22Rv1 (cell line): Measurements from ENCODE around the gene MSLN.

Source experiments
- H3K27ac ChIP-seq: fragments of 450-650 bp; 2 replicates; pipeline ENCODE4 v1.5.1; 2017
- ZFX ChIP-seq: fragments of 450-650 bp; IDR thresholded peaks from 2 replicates; pipeline ENCODE4 v1.6.1; 2017; ENCODE audit warnings: antibody characterized with exemption, borderline replicate concordance
- TF ChIP-seq, protein P1 (sequence below): fragments of 450-650 bp; IDR thresholded peaks from 2 replicates; pipeline ENCODE4 v1.5.1; 2017; ENCODE audit warnings: mild to moderate bottlenecking

MSLN gene

DNA sequence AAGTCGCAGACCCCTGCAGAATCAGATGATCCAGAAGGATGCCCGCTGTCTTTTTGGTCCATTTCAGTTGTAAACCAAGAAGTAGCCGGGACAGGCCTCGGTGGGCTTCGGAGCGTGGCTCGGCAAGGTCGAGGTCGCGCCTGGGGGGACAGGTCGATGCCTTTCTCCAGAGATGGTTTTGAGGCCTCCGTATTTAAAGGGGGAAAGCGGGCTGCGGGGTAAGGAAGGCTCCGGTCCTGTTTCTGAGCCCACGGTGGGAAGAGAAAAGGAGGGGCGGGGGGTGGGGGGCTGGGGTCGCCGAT is 47.5 kb downstream of the MSLN start:
- peak overlapping the region; percentile 87; the same call in 1 of the 2 replicates for H3K27ac ChIP-seq
- TF ChIP-seq, protein P1, sequence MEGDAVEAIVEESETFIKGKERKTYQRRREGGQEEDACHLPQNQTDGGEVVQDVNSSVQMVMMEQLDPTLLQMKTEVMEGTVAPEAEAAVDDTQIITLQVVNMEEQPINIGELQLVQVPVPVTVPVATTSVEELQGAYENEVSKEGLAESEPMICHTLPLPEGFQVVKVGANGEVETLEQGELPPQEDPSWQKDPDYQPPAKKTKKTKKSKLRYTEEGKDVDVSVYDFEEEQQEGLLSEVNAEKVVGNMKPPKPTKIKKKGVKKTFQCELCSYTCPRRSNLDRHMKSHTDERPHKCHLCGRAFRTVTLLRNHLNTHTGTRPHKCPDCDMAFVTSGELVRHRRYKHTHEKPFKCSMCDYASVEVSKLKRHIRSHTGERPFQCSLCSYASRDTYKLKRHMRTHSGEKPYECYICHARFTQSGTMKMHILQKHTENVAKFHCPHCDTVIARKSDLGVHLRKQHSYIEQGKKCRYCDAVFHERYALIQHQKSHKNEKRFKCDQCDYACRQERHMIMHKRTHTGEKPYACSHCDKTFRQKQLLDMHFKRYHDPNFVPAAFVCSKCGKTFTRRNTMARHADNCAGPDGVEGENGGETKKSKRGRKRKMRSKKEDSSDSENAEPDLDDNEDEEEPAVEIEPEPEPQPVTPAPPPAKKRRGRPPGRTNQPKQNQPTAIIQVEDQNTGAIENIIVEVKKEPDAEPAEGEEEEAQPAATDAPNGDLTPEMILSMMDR = no peak
- TF ChIP-seq ZFX = no peak

DNA sequence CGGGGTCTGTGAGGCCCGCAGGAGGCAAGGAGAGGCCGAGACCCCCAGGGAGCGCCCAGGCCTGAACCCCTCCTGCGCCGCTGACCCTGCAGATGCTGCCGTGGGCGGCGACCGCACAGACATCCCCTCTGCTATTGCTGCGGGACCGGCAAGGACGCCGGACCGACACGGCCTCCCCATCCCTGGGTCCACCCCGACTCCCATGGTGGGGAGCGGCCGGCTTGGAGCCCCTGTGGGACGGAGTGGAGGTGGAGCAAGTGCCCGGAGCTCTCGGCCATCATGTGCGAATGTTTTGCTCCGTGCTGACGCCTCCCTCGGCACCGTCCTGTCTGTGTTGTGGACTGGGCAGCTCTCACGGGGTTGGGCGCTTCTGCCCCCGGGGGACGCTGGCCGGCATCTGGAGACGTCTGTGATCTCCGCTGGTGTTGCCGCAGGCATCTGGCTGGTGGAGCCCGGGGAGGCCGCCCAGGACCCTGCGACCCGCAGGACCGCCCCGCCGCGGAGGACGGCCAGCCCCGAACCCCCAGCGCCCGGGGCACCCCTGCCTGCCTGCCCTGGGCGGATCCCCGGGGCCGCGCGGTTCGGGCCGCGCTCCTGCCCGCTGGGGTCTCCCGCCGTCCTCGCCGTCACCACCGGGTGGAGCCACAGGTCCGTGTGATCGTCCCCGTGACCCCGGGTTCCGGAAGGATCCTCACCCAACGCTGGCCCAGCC is 52.8 kb downstream of the MSLN start:
- H3K27ac ChIP-seq = no peak overlapping the region
- TF ChIP-seq, protein P1 = peak; percentile 74
- no peak for TF ChIP-seq ZFX

DNA sequence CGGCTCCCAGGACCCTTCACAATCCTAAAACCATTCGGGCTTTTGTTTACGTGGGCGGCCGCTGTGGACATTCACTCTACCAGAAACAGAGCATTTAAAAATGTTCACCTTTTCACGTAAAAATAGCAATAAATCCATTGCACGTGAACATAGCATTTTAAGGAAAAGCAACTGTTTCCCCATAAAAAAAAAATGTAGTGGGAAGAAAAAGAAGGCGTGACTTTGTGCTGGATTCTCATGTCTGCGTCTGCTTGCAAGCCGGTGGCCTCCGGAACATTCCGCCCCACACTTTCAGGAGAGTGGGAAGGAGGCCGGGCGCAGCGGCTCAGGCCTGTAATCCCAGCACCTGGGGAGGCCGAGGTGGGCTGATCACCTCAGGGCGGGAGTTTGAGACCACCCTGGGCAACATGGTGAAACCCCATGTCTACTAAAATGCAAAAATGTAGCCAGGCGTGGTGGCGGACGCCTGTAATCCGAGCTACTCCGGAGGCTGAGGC is 53.4 kb downstream of the MSLN start:
- H3K27ac ChIP-seq = no peak overlapping the region
- TF ChIP-seq ZFX = no peak
- TF ChIP-seq, protein P1 = peak; percentile 39

DNA sequence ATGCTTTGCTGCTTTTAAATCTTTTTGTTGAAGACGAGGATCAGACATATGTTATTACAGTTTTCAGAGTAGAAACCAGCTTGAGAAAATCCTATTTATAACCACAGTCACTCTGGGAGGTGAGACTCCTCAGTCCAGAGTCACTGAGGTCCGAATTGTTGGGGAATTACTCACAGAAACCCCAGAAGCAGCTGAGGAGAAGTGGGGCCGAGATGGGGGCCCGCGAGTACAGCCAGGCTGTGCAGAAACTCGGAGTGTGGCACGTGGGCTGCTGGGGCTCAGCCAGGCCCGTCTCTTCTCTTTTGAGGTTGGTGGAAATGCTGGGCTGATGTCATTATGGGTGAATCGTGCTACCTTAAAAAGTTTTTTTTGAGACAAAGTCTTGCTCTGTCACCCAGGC is 54.4 kb downstream of the MSLN start:
- H3K27ac ChIP-seq = no peak overlapping the region
- no peak for TF ChIP-seq ZFX
- TF ChIP-seq, protein P1 = no peak

DNA sequence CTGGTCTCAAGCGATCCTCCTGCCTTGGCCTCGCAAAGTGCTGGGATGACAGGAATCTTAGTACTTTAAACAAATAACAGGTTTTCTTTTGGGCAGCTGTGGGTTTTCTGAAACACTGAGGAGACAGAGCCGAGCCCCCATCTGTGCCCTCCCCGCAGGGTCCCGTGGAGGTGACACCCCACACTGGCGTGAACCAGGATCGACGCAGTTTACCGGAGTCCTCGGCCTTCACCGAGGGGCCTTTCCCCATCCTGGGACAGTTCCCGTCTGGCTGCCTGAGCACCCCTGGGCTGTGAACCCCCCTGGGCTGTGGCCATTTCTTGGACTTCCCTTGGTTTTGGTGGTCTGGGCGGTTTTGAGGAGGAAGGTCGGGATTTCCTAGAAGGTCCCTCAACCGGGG is 55.3 kb downstream of the MSLN start:
- no peak for TF ChIP-seq ZFX
- TF ChIP-seq, protein P1 = no peak
- no peak overlapping the region for H3K27ac ChIP-seq

DNA sequence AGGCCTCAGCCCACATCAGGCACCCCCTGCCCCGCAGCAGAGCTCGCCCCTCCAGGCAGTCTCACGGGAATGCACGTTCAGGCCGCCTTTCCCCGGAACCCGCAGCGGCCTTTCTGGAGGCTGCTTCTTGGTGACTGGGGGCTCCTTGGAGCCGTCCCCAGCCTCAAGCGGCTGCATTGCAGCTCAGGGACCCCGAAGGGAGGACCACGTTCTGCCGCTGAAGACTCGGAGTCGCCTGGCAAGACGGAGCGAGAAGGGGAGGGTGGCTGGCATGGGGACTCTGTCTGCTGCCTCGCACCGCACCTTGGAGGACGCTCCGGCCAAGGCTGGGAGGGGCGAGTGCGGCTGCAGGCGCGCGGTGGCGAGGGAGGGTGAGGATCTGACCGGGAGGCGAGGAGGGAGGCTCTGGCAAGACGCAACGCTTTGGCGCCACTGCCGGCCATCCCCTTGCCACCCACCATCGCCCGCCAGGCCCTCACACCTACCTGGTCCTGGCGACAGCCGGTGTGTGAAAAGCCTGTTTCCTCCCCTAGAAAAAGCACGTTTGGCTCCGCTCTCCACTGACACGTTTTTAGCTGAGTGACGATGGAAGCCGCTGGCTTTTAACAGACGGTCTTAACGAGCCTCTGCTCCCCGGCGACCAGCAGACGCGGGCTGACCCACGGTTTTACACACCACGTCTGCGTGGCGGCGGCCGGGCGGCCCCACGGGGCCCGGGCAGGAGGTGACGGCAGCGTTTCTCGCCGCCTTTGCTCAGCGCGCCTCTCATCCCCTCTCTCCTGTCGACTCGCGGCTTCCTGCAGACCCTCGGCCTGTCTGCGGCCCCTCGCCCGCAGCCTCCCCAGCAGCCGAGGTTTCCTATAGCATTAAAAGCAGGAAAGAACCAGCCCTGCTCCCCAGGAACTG is 56.7 kb downstream of the MSLN start:
- TF ChIP-seq, protein P1 = peak; percentile 21
- TF ChIP-seq ZFX = no peak
- H3K27ac ChIP-seq = no peak overlapping the region

DNA sequence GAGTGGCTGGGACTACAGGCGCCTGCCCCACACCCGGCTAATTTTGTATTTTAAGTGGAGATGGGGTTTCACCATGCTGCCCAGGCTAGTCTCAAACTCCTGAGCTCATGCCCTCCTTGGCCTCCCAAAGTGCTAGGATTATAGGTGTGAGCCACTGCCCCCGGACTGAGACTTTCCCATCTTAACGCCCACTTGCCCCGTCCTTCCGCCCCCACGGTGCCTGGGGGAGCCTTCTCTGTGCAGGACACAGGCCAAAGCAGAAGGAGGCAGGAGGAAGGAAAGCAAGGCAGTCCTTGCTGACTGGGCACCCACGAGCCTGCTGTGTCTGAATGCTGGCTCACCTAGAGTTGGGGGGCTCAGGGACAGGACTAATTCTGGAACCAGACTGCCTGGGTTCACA is 57.6 kb downstream of the MSLN start:
- TF ChIP-seq, protein P1 = no peak
- no peak for TF ChIP-seq ZFX
- H3K27ac ChIP-seq = no peak overlapping the region
